Fibroblast of villous mesenchyme (primary cell): ENCODE results near the gene SSB. TPM values are rescaled to one million over a fixed set of nuclear protein-coding genes. Genes with fewer than 3 reads are reported as not detected.
A peak's percentile ranks its signal among the peaks of the same experiment; 100 is the strongest.
"Not testable (repeated sequence)": the region's sequence is repeated elsewhere in the genome, so short reads cannot be mapped to it uniquely, and the experiment has no call there.

ENCODE experiments used
- DNase-seq: peaks from one replicate; pipeline ENCODE4 v3.0.0-alpha.2; 2010; ENCODE audit warnings: low read depth
- H3K4me3 ChIP-seq: 2 replicates; pipeline ENCODE4 v1.5.1; 2011; ENCODE audit warnings: low read depth, mild to moderate bottlenecking, low read length
- CTCF ChIP-seq: IDR thresholded peaks from 2 replicates; pipeline ENCODE4 v1.5.1; 2012; ENCODE audit warnings: low read depth, mild to moderate bottlenecking, low read length; ENCODE audit not compliant: insufficient read depth
- total RNA-seq: library from RNA; depleted of rRNA; stranded (reverse); fragments of >200 nt; gene quantifications from 2 replicates; pipeline ENCODE4 v1.2.3, GENCODE V29; 2012

The SSB gene
- total RNA-seq, 1 donor: 125 TPM

- no peak for TF ChIP-seq CTCF
- no peak overlapping the region for H3K4me3 ChIP-seq
- DNase-seq: no peak
Measured at GRCh38 chr2:169834401-169834800, 35.7 kb downstream of the SSB start.

DNA sequence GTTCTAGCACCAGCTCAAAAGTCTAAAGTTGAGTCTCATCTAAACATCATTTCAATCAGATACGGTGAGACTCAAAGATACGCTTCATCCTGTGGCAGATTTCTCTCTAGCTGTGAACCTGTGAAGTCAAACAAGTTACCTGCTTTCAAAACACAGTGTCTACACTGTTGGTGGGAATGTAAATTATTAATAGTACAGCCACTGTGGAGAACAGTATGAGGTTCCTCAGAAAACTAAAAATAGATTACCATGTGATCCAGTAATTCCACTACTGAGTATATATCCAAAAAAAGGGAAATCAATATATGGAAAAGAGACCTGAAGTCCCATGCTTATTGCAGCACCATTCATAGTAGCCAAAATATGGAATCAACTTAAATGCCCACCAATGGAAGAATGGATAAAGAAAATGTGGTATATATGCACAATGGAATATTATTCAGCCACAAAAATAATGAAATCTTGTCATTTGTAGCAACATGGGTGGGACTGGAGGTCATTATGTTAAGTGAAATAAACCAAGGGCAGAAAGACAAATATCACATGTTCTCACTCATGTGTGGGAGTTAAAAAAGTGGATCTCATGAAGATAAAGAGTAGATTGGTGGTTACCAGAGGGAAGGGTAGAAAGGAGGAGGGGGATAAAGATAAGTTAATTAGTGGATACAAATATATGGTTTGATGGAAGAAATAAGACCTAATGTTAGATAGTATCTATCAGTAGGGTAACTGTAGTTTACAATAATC is 40.2 kb downstream of the SSB start:
- no peak for TF ChIP-seq CTCF
- DNase-seq: no peak
- H3K4me3 ChIP-seq: no peak overlapping the region

- no peak for TF ChIP-seq CTCF
- DNase-seq: peak; percentile 41
- H3K4me3 ChIP-seq: no peak overlapping the region
Measured at GRCh38 chr2:169839954-169840746, 41.5 kb downstream of the SSB start.

DNA sequence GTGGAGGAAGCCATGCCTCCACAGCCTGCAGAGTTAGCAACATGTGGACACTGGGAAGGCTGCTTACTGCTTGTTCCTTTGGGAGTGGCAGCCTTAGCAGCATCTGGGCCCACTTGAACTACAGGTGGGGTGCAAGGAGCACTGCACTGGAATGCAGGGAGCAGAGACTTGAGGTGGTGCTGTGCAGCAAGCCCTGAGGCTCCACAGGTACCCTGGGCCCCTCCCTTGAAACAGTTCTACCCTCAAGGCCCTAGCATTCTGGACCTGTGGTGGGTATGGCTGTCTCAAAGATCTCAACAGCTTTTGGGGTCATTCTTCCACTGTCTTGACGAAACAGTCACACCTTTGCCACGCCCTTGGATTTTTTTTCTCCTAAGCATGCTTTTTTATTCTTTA is 42.1 kb downstream of the SSB start:
- no peak for TF ChIP-seq CTCF
- H3K4me3 ChIP-seq: no peak overlapping the region
- no peak for DNase-seq

DNA sequence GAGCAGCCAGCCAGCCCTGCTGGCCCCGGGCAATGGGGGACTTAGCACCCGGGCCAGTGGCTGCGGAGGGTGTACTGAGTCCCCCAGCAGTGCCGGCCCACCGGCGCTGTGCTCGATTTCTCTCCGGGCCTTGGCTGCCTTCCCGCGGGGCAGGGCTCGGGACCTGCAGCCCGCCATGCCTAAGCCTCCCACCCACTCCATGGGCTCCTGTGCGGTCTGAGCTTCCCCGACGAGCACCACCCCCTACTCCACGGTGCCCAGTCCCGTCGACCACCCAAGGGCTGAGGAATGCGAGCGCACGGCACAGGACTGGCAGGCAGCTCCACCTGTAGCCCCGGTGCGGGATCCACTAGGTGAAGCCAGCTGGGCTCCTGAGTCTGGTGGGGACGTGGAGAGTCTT is 43.0 kb downstream of the SSB start:
- not testable (repeated sequence) for H3K4me3 ChIP-seq, DNase-seq

- DNase-seq: no peak
- H3K4me3 ChIP-seq: no peak overlapping the region
- no peak for TF ChIP-seq CTCF
Measured at GRCh38 chr2:169845016-169845415, 46.3 kb downstream of the SSB start.

DNA sequence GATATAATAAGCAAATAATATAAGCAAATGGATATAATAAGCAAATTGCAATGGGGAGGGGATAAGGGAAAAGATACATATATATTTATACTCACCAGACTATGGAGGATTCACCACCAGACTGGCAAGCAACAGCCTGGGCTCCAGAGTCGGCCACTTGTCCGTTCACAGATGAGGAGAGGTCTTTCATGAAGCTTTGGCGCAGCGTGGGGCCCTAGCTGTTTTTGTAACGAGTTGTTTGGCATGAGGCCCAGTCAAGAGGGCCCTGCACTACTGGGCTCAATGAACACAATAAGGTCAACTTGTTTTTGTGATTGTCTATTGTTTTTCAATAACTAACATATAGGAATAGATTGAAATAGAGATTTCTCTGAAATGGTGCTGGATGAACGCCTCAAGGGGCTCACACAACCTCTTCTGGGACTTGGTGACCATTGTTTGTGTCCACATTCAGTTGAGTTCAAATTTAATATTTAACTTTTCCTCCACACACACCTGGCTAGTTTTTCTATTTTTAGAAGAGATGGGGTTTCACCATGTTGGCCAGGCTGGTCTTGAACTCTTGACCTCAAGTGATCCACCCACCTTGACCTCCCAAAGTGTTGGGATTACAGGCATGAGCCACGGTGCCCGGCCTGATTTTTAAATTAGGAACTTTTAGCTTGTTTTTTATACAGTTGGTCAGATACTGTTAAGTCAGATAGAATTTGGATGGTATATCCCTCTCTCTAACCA is 50.5 kb downstream of the SSB start:
- not testable (repeated sequence) for DNase-seq, H3K4me3 ChIP-seq
